ENCODE results near the gene MFAP3L.

- TF ChIP-seq, protein P1, sequence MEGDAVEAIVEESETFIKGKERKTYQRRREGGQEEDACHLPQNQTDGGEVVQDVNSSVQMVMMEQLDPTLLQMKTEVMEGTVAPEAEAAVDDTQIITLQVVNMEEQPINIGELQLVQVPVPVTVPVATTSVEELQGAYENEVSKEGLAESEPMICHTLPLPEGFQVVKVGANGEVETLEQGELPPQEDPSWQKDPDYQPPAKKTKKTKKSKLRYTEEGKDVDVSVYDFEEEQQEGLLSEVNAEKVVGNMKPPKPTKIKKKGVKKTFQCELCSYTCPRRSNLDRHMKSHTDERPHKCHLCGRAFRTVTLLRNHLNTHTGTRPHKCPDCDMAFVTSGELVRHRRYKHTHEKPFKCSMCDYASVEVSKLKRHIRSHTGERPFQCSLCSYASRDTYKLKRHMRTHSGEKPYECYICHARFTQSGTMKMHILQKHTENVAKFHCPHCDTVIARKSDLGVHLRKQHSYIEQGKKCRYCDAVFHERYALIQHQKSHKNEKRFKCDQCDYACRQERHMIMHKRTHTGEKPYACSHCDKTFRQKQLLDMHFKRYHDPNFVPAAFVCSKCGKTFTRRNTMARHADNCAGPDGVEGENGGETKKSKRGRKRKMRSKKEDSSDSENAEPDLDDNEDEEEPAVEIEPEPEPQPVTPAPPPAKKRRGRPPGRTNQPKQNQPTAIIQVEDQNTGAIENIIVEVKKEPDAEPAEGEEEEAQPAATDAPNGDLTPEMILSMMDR (IDR thresholded peaks at IDR 0.05) = no peak
- no peak for TF ChIP-seq POLR2A (IDR thresholded peaks at IDR 0.05)
Observed at GRCh38 chr4:170057866-170058265, 31.7 kb upstream of the MFAP3L start.
